CD14-positive monocyte (primary cell): ENCODE measurements around the gene SUSD6. TPM values are rescaled to one million over a fixed set of nuclear protein-coding genes. Genes with fewer than 3 reads are reported as not detected.
"Not testable (repeated sequence)": the region's sequence is repeated elsewhere in the genome, so short reads cannot be mapped to it uniquely, and the experiment has no call there.

ENCODE experiments used
- DNase-seq, 3 donors: peaks; one replicate each; pipeline ENCODE4 v3.0.0-alpha.2; 2011 to 2022
- H2AFZ ChIP-seq: 2 replicates; pipeline ENCODE4 v1.6.0; 2012; ENCODE audit warnings: mild to moderate bottlenecking, low read depth, low read length, inconsistent platforms; ENCODE audit not compliant: insufficient read depth, poor library complexity, severe bottlenecking
- H3K27ac ChIP-seq, 2 donors: 1 replicate in 1 of 2; 2 replicates in 1 of 2; pipeline ENCODE4 v1.5.1; 2012 to 2013; ENCODE audit warnings: low read length in 2 of 2, control low read depth in 1 of 2, inconsistent platforms in 1 of 2, low read depth in 1 of 2, mild to moderate bottlenecking in 1 of 2
- H3K27me3 ChIP-seq, 2 donors: one replicate each; pipeline versions ENCODE4 v1.6.0 to v1.6.1; 2011 to 2013; ENCODE audit warnings: low read length in 2 of 2; ENCODE audit not compliant: control insufficient read depth in 2 of 2, insufficient read depth in 2 of 2
- H3K36me3 ChIP-seq, 2 donors: replicated peaks in 1 of 2; 1 replicate in 1 of 2; 2 replicates in 1 of 2; pipeline versions ENCODE4 v1.5.1 to v1.6.1; 2012 to 2013; ENCODE audit warnings: low read length in 2 of 2, control low read depth in 1 of 2, inconsistent platforms in 1 of 2, mild to moderate bottlenecking in 1 of 2; ENCODE audit not compliant: insufficient read depth in 2 of 2, control insufficient read depth in 1 of 2
- H3K4me1 ChIP-seq, 2 donors: 1 replicate in 1 of 2; 2 replicates in 1 of 2; pipeline versions ENCODE4 v1.5.1 to v1.6.1; 2012 to 2013; ENCODE audit warnings: low read length in 2 of 2, control low read depth in 1 of 2, inconsistent platforms in 1 of 2, mild to moderate bottlenecking in 1 of 2, moderate library complexity in 1 of 2; ENCODE audit not compliant: insufficient read depth in 2 of 2, control insufficient read depth in 1 of 2
- H3K4me2 ChIP-seq: replicated peaks from 2 replicates; pipeline ENCODE3; 2012; ENCODE audit warnings: low read length, moderate library complexity, mild to moderate bottlenecking; ENCODE audit not compliant: poor library complexity, severe bottlenecking; ENCODE audit errors: extremely low read depth
- H3K4me3 ChIP-seq, 3 experiments: fragments of 200-600 bp in 1 of 3; sonication (generic) in 1 of 3; replicated peaks in 1 of 3; 1 replicate in 2 of 3; 2 replicates in 1 of 3; pipeline ENCODE4 v1.5.1; 2011 to 2013; ENCODE audit warnings: low read length in 3 of 3, mild to moderate bottlenecking in 3 of 3, control low read depth in 2 of 3, low read depth in 2 of 3, inconsistent platforms in 1 of 3, moderate library complexity in 1 of 3
- H3K79me2 ChIP-seq: 2 replicates; pipeline ENCODE4 v1.6.0; 2012; ENCODE audit warnings: mild to moderate bottlenecking, control low read depth, inconsistent platforms, low read length, moderate library complexity; ENCODE audit not compliant: insufficient read depth
- H3K9ac ChIP-seq: 2 replicates; pipeline ENCODE4 v1.6.0; 2017; ENCODE audit warnings: low read length, mild to moderate bottlenecking; ENCODE audit not compliant: insufficient read depth, poor library complexity, severe bottlenecking
- H3K9me3 ChIP-seq, 2 donors: replicated peaks in 1 of 2; 1 replicate in 1 of 2; 2 replicates in 1 of 2; pipeline versions ENCODE4 v1.5.1 to v1.6.1; 2012 to 2013; ENCODE audit warnings: low read length in 2 of 2, control low read depth in 1 of 2; ENCODE audit not compliant: control insufficient read depth in 1 of 2, insufficient read depth in 1 of 2
- H4K20me1 ChIP-seq: 2 replicates; pipeline ENCODE4 v1.6.0; 2012; ENCODE audit warnings: mild to moderate bottlenecking, low read length, control low read depth, moderate library complexity; ENCODE audit not compliant: insufficient read depth
- H3K27ac Mint-ChIP-seq, 7 donors: one replicate each; pipeline ENCODE4 v1.8.0; 2020; ENCODE audit warnings: mild to moderate bottlenecking in 7 of 7, mixed read lengths in 7 of 7, moderate library complexity in 6 of 7, inconsistent platforms in 2 of 7
- H3K27me3 Mint-ChIP-seq, 3 donors: one replicate each; pipeline ENCODE4 v1.8.0; 2021 to 2022; ENCODE audit warnings: low read depth in 3 of 3, mild to moderate bottlenecking in 3 of 3, mixed read lengths in 3 of 3, moderate library complexity in 3 of 3, inconsistent platforms in 1 of 3
- H3K36me3 Mint-ChIP-seq, 2 donors: one replicate each; pipeline ENCODE4 v1.8.0; 2020; ENCODE audit warnings: mixed read lengths in 2 of 2, inconsistent platforms in 1 of 2, mild to moderate bottlenecking in 1 of 2
- H3K4me1 Mint-ChIP-seq: one replicate; pipeline ENCODE4 v1.8.0; 2020; ENCODE audit warnings: mild to moderate bottlenecking, mixed read lengths
- H3K4me3 Mint-ChIP-seq, 2 donors: one replicate each; pipeline ENCODE4 v1.8.0; 2020; ENCODE audit warnings: mild to moderate bottlenecking in 2 of 2, mixed read lengths in 2 of 2, moderate library complexity in 1 of 2
- H3K9me3 Mint-ChIP-seq, 7 donors: one replicate each; pipeline ENCODE4 v1.8.0; 2020 to 2022; ENCODE audit warnings: mixed read lengths in 7 of 7, mild to moderate bottlenecking in 6 of 7, moderate library complexity in 6 of 7, inconsistent platforms in 2 of 7
- CTCF ChIP-seq: fragments of 200-600 bp; IDR thresholded peaks from one replicate; pipeline ENCODE4 v1.8.0; 2022; ENCODE audit warnings: antibody characterized with exemption, mild to moderate bottlenecking
- WGBS: methylation state at CpG from one replicate; pipeline ENCODE4 v1.1.5; 2013; ENCODE audit warnings: missing lambda C conversion rate; ENCODE audit not compliant: insufficient coverage; 5-methylcytosine and 5-hydroxymethylcytosine counted together
- intact Hi-C, 2 donors: fragments of 100-400 bp; cut with micrococcal nuclease; formaldehyde crosslinking; loops; one replicate each; pipeline versions ENCODE4 v1.15.0 to v1.15.1; 2023
- polyA plus RNA-seq, 3 donors: library from polyadenylated mRNA; depleted of rRNA in 1 of 3; unstranded in 2 of 3; stranded (reverse) in 1 of 3; fragments of 300-500 nt in 2 of 3; fragments of >200 nt in 1 of 3; fragmentation: Illumina TruSeq in 2 of 3; gene quantifications; 1 replicate in 2 of 3; 2 replicates in 1 of 3; pipeline ENCODE4 v1.2.3, GENCODE V29; 2012 to 2021

The SUSD6 gene
- polyA plus RNA-seq, 3 donors = 17.3 to 81.8 (median 30.1) TPM

GRCh38 chr14:69640931-69641330 lies 29.5 kb downstream of the SUSD6 start:
- peaks cover 0 to 21% of the 10 kb centered on the region in 2 donors for H3K36me3 ChIP-seq
- peaks cover 0 to 3% (median 2%) of the 10 kb centered on the region in 3 donors for H3K27me3 Mint-ChIP-seq
- intact Hi-C loops = no loop called here
- peaks cover 31 to 51% of the 10 kb centered on the region in 2 donors for H3K36me3 Mint-ChIP-seq
- H3K9me3 Mint-ChIP-seq = peaks cover 17 to 31% (median 24%) of the 10 kb centered on the region in 7 donors
- peaks cover 66 to 68% of the 10 kb centered on the region in 2 donors for H3K4me1 ChIP-seq
- no peak for TF ChIP-seq CTCF
- H3K4me1 Mint-ChIP-seq = peaks cover 74% of the 10 kb centered on the region
- no peak overlapping the region for H2AFZ ChIP-seq
- H3K4me3 Mint-ChIP-seq = no peak overlapping the region
- H3K4me3 ChIP-seq = no peak overlapping the region
- H3K27me3 ChIP-seq = no peaks in the 10 kb centered on the region
- DNase-seq = no peak
- no CpG with 5 or more reads among the region's 1 CpG for WGBS
- H3K4me2 ChIP-seq = no peak overlapping the region
- peak overlapping the region in 3 of 7 donors; percentile 28 to 55 (median 42) for H3K27ac Mint-ChIP-seq
- no peak overlapping the region for H3K27ac ChIP-seq
- H3K9ac ChIP-seq = no peak overlapping the region
- H3K79me2 ChIP-seq = peaks cover 98% of the 10 kb centered on the region
- H4K20me1 ChIP-seq = peaks cover 100% of the 10 kb centered on the region
- peaks cover 14 to 16% of the 10 kb centered on the region in 2 donors for H3K9me3 ChIP-seq

GRCh38 chr14:69642212-69642793 lies 30.9 kb downstream of the SUSD6 start:
- H3K27ac ChIP-seq = peak overlapping the region; percentile 33 to 92
- peaks cover 59 to 62% of the 10 kb centered on the region in 2 donors for H3K4me1 ChIP-seq
- Mint-ChIP-seq H3K36me3 (peaks cover 37 to 58% of the 10 kb centered on the region in 2 donors), H3K9me3 (peaks cover 17 to 30% (median 24%) of the 10 kb centered on the region in 7 donors), H3K27ac (peak overlapping the region; percentile 82 to 99 (median 98)), H3K4me1 (peaks cover 70% of the 10 kb centered on the region)
- H3K9ac ChIP-seq, H3K27me3 ChIP-seq, H3K27me3 Mint-ChIP-seq, intact Hi-C loops, H2AFZ ChIP-seq, H3K4me3 Mint-ChIP-seq, H3K4me3 ChIP-seq, H3K4me2 ChIP-seq: not testable (repeated sequence)
- H4K20me1 ChIP-seq = peaks cover 100% of the 10 kb centered on the region
- DNase-seq = peak in 2 of 3 donors; percentile 38 to 77
- H3K36me3 ChIP-seq = peaks cover 0 to 21% of the 10 kb centered on the region in 2 donors
- peaks cover 14 to 16% of the 10 kb centered on the region in 2 donors for H3K9me3 ChIP-seq
- H3K79me2 ChIP-seq = peaks cover 98% of the 10 kb centered on the region
- 90% methylated on average over 4 of the region's 7 CpGs for WGBS
